ACC112 (cell line): ENCODE measurements around the gene SMARCD3.

Experiments used
- H2AFZ ChIP-seq: fragments of 200-600 bp; sonication (generic); one replicate; pipeline ENCODE4 v1.6.0; 2017; ENCODE audit warnings: antibody characterized with exemption, low read length; ENCODE audit not compliant: unreplicated experiment
- H3K27ac ChIP-seq: fragments of 200-600 bp; sonication (generic); 2 replicates; pipeline ENCODE4 v1.5.1; 2014; ENCODE audit warnings: low read depth, mild to moderate bottlenecking, antibody characterized with exemption, low read length, moderate library complexity
- H3K27me3 ChIP-seq: fragments of 200-600 bp; sonication (generic); 2 replicates; pipeline ENCODE4 v1.6.1; 2014; ENCODE audit warnings: mild to moderate bottlenecking, antibody characterized with exemption, low read length, moderate library complexity, mixed read lengths; ENCODE audit not compliant: insufficient read depth
- H3K36me3 ChIP-seq: fragments of 200-600 bp; sonication (generic); 2 replicates; pipeline ENCODE4 v1.6.1; 2016; ENCODE audit warnings: mild to moderate bottlenecking, antibody characterized with exemption, low read length, moderate library complexity, mixed read lengths; ENCODE audit not compliant: insufficient read depth
- H3K4me1 ChIP-seq: fragments of 200-600 bp; sonication (generic); one replicate; pipeline ENCODE4 v1.6.1; 2016; ENCODE audit warnings: low read length, mixed read lengths; ENCODE audit not compliant: insufficient read depth, unreplicated experiment, control insufficient read depth
- H3K4me3 ChIP-seq: fragments of 200-600 bp; sonication (generic); 2 replicates; pipeline ENCODE4 v1.5.1; 2014; ENCODE audit warnings: mild to moderate bottlenecking, low read depth, low read length
- H3K79me2 ChIP-seq: fragments of 200-600 bp; sonication (generic); one replicate; pipeline ENCODE4 v1.6.0; 2016; ENCODE audit warnings: low read length; ENCODE audit not compliant: control insufficient read depth, unreplicated experiment, insufficient read depth

The SMARCD3 gene

DNA sequence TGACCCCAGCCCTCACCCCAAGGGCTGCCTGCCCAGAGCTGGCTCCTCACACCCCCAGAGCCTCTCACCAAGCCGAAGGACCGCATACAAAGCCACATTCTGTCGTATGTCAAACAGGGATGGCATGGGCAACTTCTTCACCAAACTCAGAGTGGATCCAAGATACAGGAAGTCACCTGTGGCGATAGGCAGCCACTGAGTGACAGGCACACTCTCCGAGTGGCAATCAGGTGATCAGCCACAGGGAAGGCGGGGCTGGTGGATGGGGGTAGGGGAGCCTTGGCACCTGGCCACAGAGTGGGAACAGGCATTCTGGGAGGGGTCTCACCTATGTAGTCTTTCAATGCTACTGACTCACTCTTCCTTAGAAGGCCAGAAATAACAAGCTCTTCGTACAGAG lies 54.3 kb downstream of the SMARCD3 start:
- Histone ChIP-seq H3K27me3 (peaks cover 85% of the 10 kb centered on the region), H2AFZ (no peak overlapping the region), H3K4me3 (no peak overlapping the region)

GRCh38 chr7:151193203-151193978 lies 55.1 kb downstream of the SMARCD3 start:
- Histone ChIP-seq H3K27ac (no peak overlapping the region), H3K4me3 (no peak overlapping the region), H2AFZ (no peak overlapping the region), H3K79me2 (no peaks in the 10 kb centered on the region), H3K36me3 (no peaks in the 10 kb centered on the region), H3K4me1 (no peaks in the 10 kb centered on the region), H3K27me3 (peaks cover 84% of the 10 kb centered on the region)

More for the DNA sequence above, 54.3 kb downstream of the SMARCD3 start:
- no peaks in the 10 kb centered on the region for H3K36me3 ChIP-seq
- no peaks in the 10 kb centered on the region for H3K4me1 ChIP-seq
- H3K79me2 ChIP-seq: no peaks in the 10 kb centered on the region
- H3K27ac ChIP-seq: no peak overlapping the region

DNA sequence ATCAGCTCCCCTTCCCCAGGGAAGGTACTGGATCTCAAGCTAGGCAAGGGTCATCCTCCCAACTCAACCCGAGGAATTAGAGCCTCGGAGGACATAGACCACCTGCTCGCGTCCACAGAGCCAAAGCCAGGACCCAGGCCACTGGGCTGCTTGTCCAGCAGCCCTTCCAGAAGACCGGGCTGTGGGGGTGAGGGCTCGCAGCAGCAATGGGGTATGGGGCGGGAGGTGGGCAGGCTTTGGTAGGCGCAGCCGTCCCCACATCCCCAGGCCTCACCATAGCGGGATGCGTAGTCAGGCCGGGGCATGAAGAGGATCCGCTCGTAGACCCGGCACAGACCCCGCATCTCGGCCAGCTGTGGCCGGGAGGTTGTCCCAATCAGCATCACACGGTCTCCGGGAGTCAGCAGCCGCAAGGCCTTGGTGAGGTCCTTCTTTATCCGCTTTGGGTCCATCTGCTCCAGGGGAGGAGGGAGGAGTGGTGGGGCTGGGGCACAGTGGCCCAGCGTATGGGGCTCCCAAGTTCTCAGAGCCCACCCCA lies 56.4 kb downstream of the SMARCD3 start:
- H3K4me1 ChIP-seq: no peaks in the 10 kb centered on the region
- peaks cover 79% of the 10 kb centered on the region for H3K27me3 ChIP-seq
- no peaks in the 10 kb centered on the region for H3K79me2 ChIP-seq
- no peak overlapping the region for H3K27ac ChIP-seq
- no peak overlapping the region for H3K4me3 ChIP-seq
- no peak overlapping the region for H2AFZ ChIP-seq
- no peaks in the 10 kb centered on the region for H3K36me3 ChIP-seq

- no peaks in the 10 kb centered on the region for H3K79me2 ChIP-seq
- H3K27me3 ChIP-seq: peaks cover 75% of the 10 kb centered on the region
- H3K27ac ChIP-seq: no peak overlapping the region
- no peak overlapping the region for H2AFZ ChIP-seq
- no peaks in the 10 kb centered on the region for H3K4me1 ChIP-seq
- no peaks in the 10 kb centered on the region for H3K36me3 ChIP-seq
- H3K4me3 ChIP-seq: no peak overlapping the region
Measured at GRCh38 chr7:151191544-151191943, 57.0 kb downstream of the SMARCD3 start.

- H3K27me3 ChIP-seq: peaks cover 56% of the 10 kb centered on the region
- H3K4me1 ChIP-seq: no peaks in the 10 kb centered on the region
- H2AFZ ChIP-seq: no peak overlapping the region
- no peaks in the 10 kb centered on the region for H3K36me3 ChIP-seq
- H3K79me2 ChIP-seq: no peaks in the 10 kb centered on the region
- H3K27ac ChIP-seq: no peak overlapping the region
- H3K4me3 ChIP-seq: no peak overlapping the region
Measured at GRCh38 chr7:151189038-151189437, 59.5 kb downstream of the SMARCD3 start.
